ENCODE measurements around the gene WDR93. TPM values are rescaled to one million over a fixed set of nuclear protein-coding genes. Genes with fewer than 3 reads are reported as not detected.

The WDR93 gene
- total RNA-seq, 1 experiment from 2014 or later: 0.16 TPM

- H3K4me1 Mint-ChIP-seq (ENCODE audit: low read depth, unreplicated experiment): no peaks in the 10 kb centered on the region
These were observed 44.9 kb upstream of the WDR93 start for GRCh38 chr15:89645680-89646079.

GRCh38 chr15:89646416-89647141, 44.0 kb upstream of the WDR93 start:
- peaks cover 8% of the 10 kb centered on the region for H3K36me3 Mint-ChIP-seq (ENCODE audit: insufficient read depth, unreplicated experiment)
- ChIA-PET CTCF (interaction anchor here (0.6 kb wide), 2 partner anchors 90 to 456 kb away, joined by 3 to 4 read pairs; partner anchors contain the start of gene IDH2), POLR2A (no interaction called here)
- Histone ChIP-seq H3K36me3 (ENCODE audit: control insufficient read depth, insufficient read depth, low read length) (no peaks in the 10 kb centered on the region), H3K9me3 (no peaks in the 10 kb centered on the region), H3K4me1 (no peaks in the 10 kb centered on the region), H3K4me3 (ENCODE audit: low read depth, low read length) (no peak overlapping the region), H3K27me3 (replicated peaks; ENCODE audit: control insufficient read depth, insufficient read depth, low read length) (no peaks in the 10 kb centered on the region)
- BruUV-seq (replicated peaks): no TSS peak
- intact Hi-C loops (cut with micrococcal nuclease; ENCODE audit: unreplicated experiment): no loop called here
- DNase-seq: no peak
- H3K4me1 Mint-ChIP-seq (ENCODE audit: low read depth, unreplicated experiment): no peaks in the 10 kb centered on the region
- H3K9me3 Mint-ChIP-seq (ENCODE audit: unreplicated experiment): no peaks in the 10 kb centered on the region
- H3K27ac Mint-ChIP-seq (ENCODE audit: unreplicated experiment): no peak overlapping the region
- TF ChIP-seq CTCF (IDR thresholded peaks at IDR 0.05; ENCODE audit: insufficient read depth in 1 of 2, low read depth in 1 of 2, low read length in 1 of 2, severe bottlenecking in 1 of 2, unreplicated experiment in 1 of 2): no peak
- no peak overlapping the region for H3K4me3 Mint-ChIP-seq (ENCODE audit: unreplicated experiment)
- H3K27me3 Mint-ChIP-seq (ENCODE audit: insufficient read depth, unreplicated experiment): no peaks in the 10 kb centered on the region

More at GRCh38 chr15:89645680-89646079, 44.9 kb upstream of the WDR93 start:
- CTCF ChIA-PET: interaction anchor here (0.6 kb wide), 1 partner anchor 457 kb away, joined by 3 read pairs; the partner anchor contains the start of gene IDH2
- Mint-ChIP-seq H3K27ac (ENCODE audit: unreplicated experiment) (no peak overlapping the region), H3K27me3 (ENCODE audit: insufficient read depth, unreplicated experiment) (no peaks in the 10 kb centered on the region), H3K36me3 (ENCODE audit: insufficient read depth, unreplicated experiment) (peaks cover 8% of the 10 kb centered on the region), H3K4me3 (ENCODE audit: unreplicated experiment) (no peak overlapping the region), H3K9me3 (ENCODE audit: unreplicated experiment) (no peaks in the 10 kb centered on the region)
- no peak for TF ChIP-seq CTCF (IDR thresholded peaks at IDR 0.05; ENCODE audit: insufficient read depth in 1 of 2, low read depth in 1 of 2, low read length in 1 of 2, severe bottlenecking in 1 of 2, unreplicated experiment in 1 of 2)
- H3K9me3 ChIP-seq: no peaks in the 10 kb centered on the region
- POLR2A ChIA-PET: no interaction called here
- H3K27me3 ChIP-seq (replicated peaks; ENCODE audit: control insufficient read depth, insufficient read depth, low read length): no peaks in the 10 kb centered on the region
- no peaks in the 10 kb centered on the region for H3K4me1 ChIP-seq
- BruUV-seq (replicated peaks): no TSS peak
- intact Hi-C loops (cut with micrococcal nuclease; ENCODE audit: unreplicated experiment): no loop called here
- H3K36me3 ChIP-seq (ENCODE audit: control insufficient read depth, insufficient read depth, low read length): no peaks in the 10 kb centered on the region
- DNase-seq: no peak
- H3K4me3 ChIP-seq (ENCODE audit: low read depth, low read length): no peak overlapping the region

GRCh38 chr15:89647191-89647851, 43.3 kb upstream of the WDR93 start:
- Histone ChIP-seq H3K4me3 (ENCODE audit: low read depth, low read length) (no peak overlapping the region), H3K27me3 (replicated peaks; ENCODE audit: control insufficient read depth, insufficient read depth, low read length) (no peaks in the 10 kb centered on the region), H3K36me3 (ENCODE audit: control insufficient read depth, insufficient read depth, low read length) (no peaks in the 10 kb centered on the region), H3K4me1 (no peaks in the 10 kb centered on the region), H3K9me3 (no peaks in the 10 kb centered on the region)
- peak; percentile 62 to 80 for DNase-seq
- Mint-ChIP-seq H3K9me3 (ENCODE audit: unreplicated experiment) (no peaks in the 10 kb centered on the region), H3K4me1 (ENCODE audit: low read depth, unreplicated experiment) (no peaks in the 10 kb centered on the region), H3K4me3 (ENCODE audit: unreplicated experiment) (no peak overlapping the region), H3K27me3 (ENCODE audit: insufficient read depth, unreplicated experiment) (no peaks in the 10 kb centered on the region), H3K36me3 (ENCODE audit: insufficient read depth, unreplicated experiment) (peaks cover 8% of the 10 kb centered on the region), H3K27ac (ENCODE audit: unreplicated experiment) (no peak overlapping the region)
- CTCF ChIA-PET: interaction anchor here (0.7 to 0.9 kb wide), 2 partner anchors 14 to 18 kb away, joined by 3 read pairs; no protein-coding TSS in a partner anchor
- no TSS peak for BruUV-seq (replicated peaks)
- peak; percentile 67 to 77 for TF ChIP-seq CTCF (IDR thresholded peaks at IDR 0.05; ENCODE audit: insufficient read depth in 1 of 2, low read depth in 1 of 2, low read length in 1 of 2, severe bottlenecking in 1 of 2, unreplicated experiment in 1 of 2)
- intact Hi-C loops (cut with micrococcal nuclease; ENCODE audit: unreplicated experiment): no loop called here
- POLR2A ChIA-PET: no interaction called here

Measured in Caco-2 (cell line).